GM12872 (cell line): Measurements from ENCODE around the gene RERE.

Experiments
- CTCF ChIP-seq: IDR thresholded peaks from 3 replicates; pipeline ENCODE4 v1.5.1; 2011; ENCODE audit warnings: low read depth, mild to moderate bottlenecking, low read length, moderate library complexity; ENCODE audit not compliant: insufficient read depth

Gene RERE

DNA sequence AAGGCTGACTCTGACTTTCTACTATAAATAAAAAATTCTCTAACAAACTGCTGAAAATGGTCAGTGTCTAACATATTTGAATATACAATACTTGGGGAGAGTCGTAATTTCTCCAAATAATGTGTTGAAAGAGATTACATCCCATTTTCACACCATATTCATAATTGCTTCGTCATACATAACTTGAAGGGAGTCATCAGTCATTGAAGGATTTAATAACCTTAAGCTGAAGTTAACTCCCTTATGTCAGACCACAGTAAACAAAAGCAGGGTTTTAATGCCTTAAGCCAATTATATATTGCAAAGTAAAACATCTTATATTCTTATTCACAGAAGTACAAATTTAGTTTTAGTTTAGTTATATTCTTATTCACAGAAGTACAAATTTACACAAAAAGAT is 129.9 kb downstream of the RERE start:
- TF ChIP-seq CTCF = no peak

GRCh38 chr1:8687039-8687438 is 130.4 kb downstream of the RERE start:
- no peak for TF ChIP-seq CTCF

- TF ChIP-seq CTCF = no peak
These were observed 132.0 kb downstream of the RERE start for GRCh38 chr1:8685463-8685862.

DNA sequence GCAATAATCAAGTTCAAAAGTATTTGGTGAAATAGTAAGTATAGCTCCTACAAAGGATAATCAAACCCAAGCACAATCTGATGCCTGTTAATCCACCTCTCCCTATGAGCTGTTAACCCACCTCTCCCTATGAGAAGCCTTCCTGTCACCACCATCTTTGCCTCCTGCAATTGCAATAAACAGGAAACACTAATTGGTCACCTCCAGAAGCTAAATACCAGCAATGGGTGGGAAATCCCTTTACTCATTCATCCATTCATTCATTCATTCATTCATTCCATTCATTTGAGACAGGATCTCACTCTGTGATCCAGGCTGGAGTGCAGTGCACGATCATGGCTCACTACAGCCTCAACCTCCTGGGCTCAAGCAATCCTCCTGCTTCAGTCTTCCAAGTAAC is 132.8 kb downstream of the RERE start:
- no peak for TF ChIP-seq CTCF

GRCh38 chr1:8682573-8682972 is 134.9 kb downstream of the RERE start:
- no peak for TF ChIP-seq CTCF

GRCh38 chr1:8681911-8682310 is 135.5 kb downstream of the RERE start:
- no peak for TF ChIP-seq CTCF

DNA sequence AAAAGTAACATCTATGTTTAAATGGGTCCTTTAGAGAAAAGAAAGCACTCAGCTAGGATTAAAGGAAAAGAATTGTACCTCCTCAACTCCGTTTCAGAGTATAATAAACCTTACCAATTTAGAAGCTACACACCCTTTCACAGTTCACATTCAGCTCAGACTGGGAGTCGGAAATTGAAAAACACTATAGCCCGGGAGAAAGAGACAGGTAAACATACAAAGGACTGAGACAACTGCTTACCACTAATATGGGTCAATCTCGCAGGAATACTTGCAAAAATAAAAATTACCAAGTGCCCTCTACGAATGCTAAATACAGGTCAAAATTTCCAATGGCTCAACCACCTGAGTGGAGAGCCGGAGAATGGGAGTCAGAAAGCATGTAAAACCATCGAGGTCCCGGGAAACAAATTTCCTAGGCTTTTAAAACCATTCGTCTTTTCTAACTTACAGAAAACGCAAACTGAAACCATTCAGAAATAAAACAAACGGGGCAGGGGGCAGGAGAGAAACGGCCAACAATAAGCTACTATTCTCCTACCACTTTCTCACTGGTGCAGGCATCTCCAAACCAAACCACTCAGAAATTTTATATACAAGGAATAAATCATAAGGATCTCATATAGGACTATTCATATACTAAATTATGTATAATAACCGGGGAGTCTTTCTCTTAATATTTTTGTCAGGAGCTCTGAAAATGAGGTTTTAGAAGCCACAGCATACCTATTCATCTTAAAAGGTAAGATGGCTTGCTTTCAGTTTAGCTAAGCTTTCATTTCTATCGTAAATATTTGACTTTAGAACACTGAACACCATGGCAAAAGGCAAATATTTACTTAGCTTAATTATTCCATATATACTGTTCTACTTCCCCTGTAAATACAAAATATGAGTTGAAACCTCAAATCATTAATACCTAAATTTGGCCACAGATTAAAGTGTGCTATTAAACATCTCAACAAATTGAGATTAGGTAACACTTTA is 136.5 kb downstream of the RERE start:
- no peak for TF ChIP-seq CTCF
